Measurements from ENCODE around the gene MAB21L1.
A peak's percentile ranks its signal among the peaks of the same experiment; 100 is the strongest.

MAB21L1 gene

GRCh38 chr13:35496006-35496405 lies 19.5 kb upstream of the MAB21L1 start:
- H3K9me3 Mint-ChIP-seq = peaks cover 4 to 13% of the 10 kb centered on the region in 2 donors
- H3K4me3 Mint-ChIP-seq = no peak overlapping the region
- ATAC-seq (replicated peaks) = no peak
- peaks cover 6 to 7% of the 10 kb centered on the region in 2 donors for H3K36me3 Mint-ChIP-seq
- H3K27me3 Mint-ChIP-seq = no peaks in the 10 kb centered on the region
- no peak overlapping the region for H3K27ac Mint-ChIP-seq
- H3K4me1 Mint-ChIP-seq = no peaks in the 10 kb centered on the region
- DNase-seq = no peak

GRCh38 chr13:35489050-35489449 lies 12.6 kb upstream of the MAB21L1 start:
- H3K27me3 Mint-ChIP-seq = no peaks in the 10 kb centered on the region

GRCh38 chr13:35485424-35485823 lies 8.9 kb upstream of the MAB21L1 start:
- Mint-ChIP-seq H3K9me3 (no peaks in the 10 kb centered on the region), H3K36me3 (no peaks in the 10 kb centered on the region), H3K4me3 (no peak overlapping the region), H3K4me1 (no peaks in the 10 kb centered on the region), H3K27me3 (no peaks in the 10 kb centered on the region), H3K27ac (no peak overlapping the region)
- ATAC-seq (replicated peaks) = no peak
- no peak for DNase-seq

More at GRCh38 chr13:35489050-35489449, 12.6 kb upstream of the MAB21L1 start:
- Mint-ChIP-seq H3K36me3 (peaks cover 0 to 2% of the 10 kb centered on the region in 2 donors), H3K4me1 (no peaks in the 10 kb centered on the region), H3K4me3 (no peak overlapping the region), H3K27ac (no peak overlapping the region), H3K9me3 (peaks cover 0 to 5% of the 10 kb centered on the region in 2 donors)
- DNase-seq (no peak), ATAC-seq (replicated peaks) (no peak)

- no peak for DNase-seq
- Mint-ChIP-seq H3K4me1 (no peaks in the 10 kb centered on the region), H3K27me3 (peaks cover under 1 to 4% of the 10 kb centered on the region in 2 donors), H3K36me3 (no peaks in the 10 kb centered on the region), H3K27ac (no peak overlapping the region), H3K4me3 (no peak overlapping the region), H3K9me3 (no peaks in the 10 kb centered on the region)
- no peak for ATAC-seq (replicated peaks)
These were observed 7.9 kb upstream of the MAB21L1 start for GRCh38 chr13:35484384-35484783.

GRCh38 chr13:35483761-35484160 lies 7.3 kb upstream of the MAB21L1 start:
- peaks cover 5 to 11% of the 10 kb centered on the region in 2 donors for H3K27me3 Mint-ChIP-seq
- no peak overlapping the region for H3K27ac Mint-ChIP-seq
- no peak for DNase-seq
- no peak overlapping the region for H3K4me3 Mint-ChIP-seq
- H3K9me3 Mint-ChIP-seq = no peaks in the 10 kb centered on the region
- H3K36me3 Mint-ChIP-seq = peaks cover 0 to under 1% of the 10 kb centered on the region in 2 donors
- no peak for ATAC-seq (replicated peaks)
- peaks cover under 1 to 2% of the 10 kb centered on the region in 2 donors for H3K4me1 Mint-ChIP-seq

GRCh38 chr13:35482527-35482926 lies 6.0 kb upstream of the MAB21L1 start:
- no peak overlapping the region for H3K4me3 Mint-ChIP-seq
- peaks cover 8 to 11% of the 10 kb centered on the region in 2 donors for H3K4me1 Mint-ChIP-seq
- H3K27me3 Mint-ChIP-seq = peaks cover 15 to 21% of the 10 kb centered on the region in 2 donors

GRCh38 chr13:35481777-35482176 lies 5.3 kb upstream of the MAB21L1 start:
- Mint-ChIP-seq H3K9me3 (no peaks in the 10 kb centered on the region), H3K27ac (no peak overlapping the region), H3K4me1 (peaks cover 8 to 16% of the 10 kb centered on the region in 2 donors), H3K36me3 (peaks cover 0 to 8% of the 10 kb centered on the region in 2 donors), H3K27me3 (peaks cover 23 to 29% of the 10 kb centered on the region in 2 donors), H3K4me3 (no peak overlapping the region)
- no peak for ATAC-seq (replicated peaks)
- DNase-seq = no peak

More at GRCh38 chr13:35482527-35482926, 6.0 kb upstream of the MAB21L1 start:
- no peaks in the 10 kb centered on the region for H3K9me3 Mint-ChIP-seq
- ATAC-seq (replicated peaks) = no peak
- no peak overlapping the region for H3K27ac Mint-ChIP-seq
- H3K36me3 Mint-ChIP-seq = peaks cover 0 to 8% of the 10 kb centered on the region in 2 donors
- DNase-seq = no peak

- H3K27ac Mint-ChIP-seq = no peak overlapping the region
- ATAC-seq (replicated peaks) (no peak), DNase-seq (no peak)
- H3K36me3 Mint-ChIP-seq = peaks cover 5 to 20% of the 10 kb centered on the region in 2 donors
- H3K9me3 Mint-ChIP-seq = no peaks in the 10 kb centered on the region
- peaks cover 37 to 43% of the 10 kb centered on the region in 2 donors for H3K27me3 Mint-ChIP-seq
- no peak overlapping the region for H3K4me3 Mint-ChIP-seq
- peaks cover 21 to 31% of the 10 kb centered on the region in 2 donors for H3K4me1 Mint-ChIP-seq
These were observed 3.9 kb upstream of the MAB21L1 start for GRCh38 chr13:35480346-35480745.

GRCh38 chr13:35479706-35480105 lies 3.2 kb upstream of the MAB21L1 start:
- DNase-seq (no peak), ATAC-seq (replicated peaks) (no peak)
- Mint-ChIP-seq H3K27ac (no peak overlapping the region), H3K4me1 (peaks cover 22 to 37% of the 10 kb centered on the region in 2 donors), H3K4me3 (no peak overlapping the region), H3K36me3 (peaks cover 5 to 20% of the 10 kb centered on the region in 2 donors), H3K9me3 (no peaks in the 10 kb centered on the region), H3K27me3 (peaks cover 43 to 50% of the 10 kb centered on the region in 2 donors)

GRCh38 chr13:35479038-35479492 lies 2.6 kb upstream of the MAB21L1 start:
- Mint-ChIP-seq H3K36me3 (peaks cover 5 to 20% of the 10 kb centered on the region in 2 donors), H3K9me3 (no peaks in the 10 kb centered on the region), H3K4me1 (peaks cover 22 to 41% of the 10 kb centered on the region in 2 donors), H3K27me3 (peaks cover 47 to 54% of the 10 kb centered on the region in 2 donors), H3K4me3 (peak overlapping the region in 1 of 2 donors; percentile 69), H3K27ac (peak overlapping the region; percentile 51)
- no peak for ATAC-seq (replicated peaks)
- DNase-seq = no peak

GRCh38 chr13:35478271-35479037 lies 2.0 kb upstream of the MAB21L1 start:
- H3K27ac Mint-ChIP-seq = peak overlapping the region; percentile 75
- H3K4me1 Mint-ChIP-seq = peaks cover 22 to 41% of the 10 kb centered on the region in 2 donors
- H3K9me3 Mint-ChIP-seq = no peaks in the 10 kb centered on the region
- DNase-seq (no peak), ATAC-seq (replicated peaks) (peak in 1 of 2 donors; percentile 40)
- H3K27me3 Mint-ChIP-seq = peaks cover 47 to 54% of the 10 kb centered on the region in 2 donors
- peaks cover 5 to 20% of the 10 kb centered on the region in 2 donors for H3K36me3 Mint-ChIP-seq
- peak overlapping the region; percentile 69 to 71 for H3K4me3 Mint-ChIP-seq

GRCh38 chr13:35477386-35477946 lies 977 bp upstream of the MAB21L1 start:
- Mint-ChIP-seq H3K4me3 (no peak overlapping the region), H3K9me3 (no peaks in the 10 kb centered on the region), H3K27ac (no peak overlapping the region), H3K36me3 (peaks cover 5 to 20% of the 10 kb centered on the region in 2 donors), H3K4me1 (peaks cover 22 to 41% of the 10 kb centered on the region in 2 donors), H3K27me3 (peaks cover 47 to 54% of the 10 kb centered on the region in 2 donors)
- DNase-seq = no peak
- no peak for ATAC-seq (replicated peaks)

- ATAC-seq (replicated peaks) = peak; percentile 44 to 47
- Mint-ChIP-seq H3K36me3 (peaks cover 5 to 20% of the 10 kb centered on the region in 2 donors), H3K4me3 (peak overlapping the region; percentile 82 to 91), H3K9me3 (no peaks in the 10 kb centered on the region), H3K27ac (peak overlapping the region; percentile 83), H3K27me3 (peaks cover 58 to 73% of the 10 kb centered on the region in 2 donors), H3K4me1 (peaks cover 26 to 53% of the 10 kb centered on the region in 2 donors)
- DNase-seq = no peak
These were observed 1.1 kb downstream of the MAB21L1 start for GRCh38 chr13:35475212-35475959.

All from stimulated activated naive B cell treated with anti-CD40 and anti-IgM and Interleukin-4, amounts not matched to agents 10 μg/mL and 1 μg/mL and 100 μg/mL, for 72 hours (primary cell).